T-cell (primary cell): ENCODE data around the gene KRI1. TPM values are rescaled to one million over a fixed set of nuclear protein-coding genes. Genes with fewer than 3 reads are reported as not detected.

Experiments
- ATAC-seq, 4 experiments: fragments of 200-7000 bp in 3 of 4; fragments of 150-1000 bp in 1 of 4; cut with Tn5 transposase; replicated peaks in 1 of 4; 1 replicate in 3 of 4; 2 replicates in 1 of 4; pipeline ENCODE4 v1.10.0; 2021; ENCODE audit warnings: moderate library complexity in 3 of 4, mild to moderate bottlenecking in 2 of 4, moderate number of reproducible peaks in 1 of 4
- CTCF ChIA-PET, 2 donors: fragments of 300-600 bp; sonication (Branson Sonifier 250); formaldehyde crosslinking; loops; one replicate each; lab custom pipeline; 2022; ENCODE audit warnings: antibody characterized with exemption in 2 of 2; lab: Charles Lee
- POLR2A ChIA-PET, 2 donors: fragments of 300-600 bp; sonication (Branson Sonifier 250); formaldehyde crosslinking; loops; one replicate each; lab custom pipeline; 2022; ENCODE audit warnings: antibody characterized with exemption in 2 of 2; lab: Charles Lee
- DNase-seq, 35 experiments: peaks; one replicate each; pipeline versions ENCODE4 v3.0.0 to v3.0.0-alpha.2; 2013 to 2023
- H3K27ac ChIP-seq: one replicate; pipeline ENCODE4 v1.5.1; 2013; ENCODE audit warnings: low read length
- H3K27me3 ChIP-seq, 2 experiments: replicated peaks in 1 of 2; 1 replicate in 1 of 2; 2 replicates in 1 of 2; pipeline versions ENCODE4 v1.6.1 to v1.7.0; 2013; ENCODE audit warnings: low read length in 1 of 2, mixed read lengths in 1 of 2; ENCODE audit not compliant: control insufficient read depth in 2 of 2, insufficient read depth in 2 of 2; ENCODE audit errors: extremely low read depth in 1 of 2
- H3K36me3 ChIP-seq, 2 donors: 1 replicate in 1 of 2; 2 replicates in 1 of 2; pipeline versions ENCODE4 v1.6.1 to v1.7.0; 2013; ENCODE audit warnings: low read length in 1 of 2; ENCODE audit not compliant: control insufficient read depth in 2 of 2, insufficient read depth in 1 of 2; ENCODE audit errors: extremely low read depth in 1 of 2
- H3K4me1 ChIP-seq, 2 experiments: 1 replicate in 1 of 2; 2 replicates in 1 of 2; pipeline versions ENCODE4 v1.6.1 to v1.7.0; 2013; ENCODE audit warnings: low read length in 2 of 2, mixed read lengths in 1 of 2; ENCODE audit not compliant: insufficient read depth in 2 of 2, control insufficient read depth in 1 of 2; ENCODE audit errors: extremely low read depth in 1 of 2
- H3K4me3 ChIP-seq, 2 donors: 1 replicate in 1 of 2; 2 replicates in 1 of 2; pipeline versions ENCODE4 v1.5.1 to v1.7.0; 2013; ENCODE audit warnings: mild to moderate bottlenecking in 2 of 2, low read length in 1 of 2, moderate library complexity in 1 of 2; ENCODE audit not compliant: control insufficient read depth in 1 of 2; ENCODE audit errors: extremely low read depth in 1 of 2
- H3K9me3 ChIP-seq: 2 replicates; pipeline ENCODE4 v1.7.0; 2013
- H3K27ac Mint-ChIP-seq, 2 donors: one replicate each; pipeline ENCODE4 v1.8.0; 2020 to 2021; ENCODE audit warnings: mild to moderate bottlenecking in 2 of 2, mixed read lengths in 2 of 2
- H3K27me3 Mint-ChIP-seq, 2 donors: one replicate each; pipeline ENCODE4 v1.8.0; 2021 to 2022; ENCODE audit warnings: mixed read lengths in 2 of 2
- H3K36me3 Mint-ChIP-seq: one replicate; pipeline ENCODE4 v1.8.0; 2021; ENCODE audit warnings: mixed read lengths
- H3K4me1 Mint-ChIP-seq, 3 donors: one replicate each; pipeline ENCODE4 v1.8.0; 2020 to 2022; ENCODE audit warnings: mixed read lengths in 3 of 3, mild to moderate bottlenecking in 1 of 3
- H3K4me3 Mint-ChIP-seq, 3 donors: one replicate each; pipeline ENCODE4 v1.8.0; 2020 to 2022; ENCODE audit warnings: mild to moderate bottlenecking in 3 of 3, mixed read lengths in 3 of 3, moderate library complexity in 3 of 3
- H3K9me3 Mint-ChIP-seq, 3 donors: one replicate each; pipeline ENCODE4 v1.8.0; 2020 to 2022; ENCODE audit warnings: mixed read lengths in 3 of 3
- WGBS: methylation state at CpG from one replicate; pipeline ENCODE4 v1.1.5; 2013; ENCODE audit warnings: missing lambda C conversion rate; ENCODE audit not compliant: insufficient coverage; 5-methylcytosine and 5-hydroxymethylcytosine counted together
- total RNA-seq, 35 experiments: library from RNA in 6 of 35; stranded (reverse) in 6 of 35; fragments of 120-200 nt in 1 of 35; gene quantifications; one replicate each; pipeline versions ENCODE4 v1.2.1 to v1.2.4 and lab custom pipeline; 2013 to 2026

KRI1 gene
- total RNA-seq, 5 donors from 2014 or later (not counting 1 experiment from before 2014, with no cell fraction given): 50.9 to 94.8 (median 79.1) TPM

DNA sequence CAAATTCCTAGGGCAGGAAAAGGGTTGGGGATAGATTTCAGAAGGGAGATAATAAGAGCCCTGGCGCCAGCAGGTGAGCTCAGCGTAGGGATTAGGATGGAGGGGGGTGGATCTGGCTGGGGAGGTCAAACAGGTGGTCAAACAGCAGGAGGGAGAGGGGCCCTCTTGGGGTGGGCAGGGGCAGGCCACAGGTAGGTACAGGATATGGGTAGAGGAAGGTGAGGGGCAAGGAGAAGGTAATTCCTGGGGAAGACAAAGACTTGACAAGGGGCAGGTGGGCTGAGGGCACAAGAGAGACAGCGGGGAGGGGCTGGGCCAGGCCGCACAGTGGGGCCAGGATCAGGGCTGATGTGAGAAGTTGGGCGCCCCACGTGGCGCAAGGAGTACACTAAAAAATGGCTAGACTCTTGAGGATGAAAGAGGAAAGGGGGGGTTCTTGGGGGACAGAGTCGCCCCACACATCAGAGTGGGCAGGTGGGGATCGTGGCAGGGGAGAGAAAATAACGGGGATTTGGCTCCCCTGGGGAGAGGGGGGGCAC, 713 bp downstream of the KRI1 start:
- no peaks in the 10 kb centered on the region for H3K9me3 Mint-ChIP-seq

DNA sequence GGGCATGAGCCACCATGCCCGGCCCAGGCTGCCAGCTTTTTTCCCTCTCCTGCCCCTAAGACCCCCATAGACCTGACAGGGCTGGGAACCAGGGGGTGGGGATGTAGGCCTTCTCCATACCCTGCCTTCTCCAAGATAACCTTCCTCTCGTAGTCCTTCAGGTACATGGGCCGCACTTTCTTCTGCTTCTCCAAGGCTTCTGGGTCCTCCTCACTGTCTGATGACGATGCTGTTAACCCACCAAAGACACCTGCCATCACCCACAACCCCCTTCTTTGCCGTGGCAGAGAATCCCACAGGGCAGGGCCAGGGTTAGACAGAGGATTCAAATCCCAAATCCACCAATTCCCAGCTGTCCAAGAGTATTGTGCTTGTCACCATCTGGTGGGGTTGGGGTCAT, 3.2 kb downstream of the KRI1 start:
- Mint-ChIP-seq H3K36me3 (peaks cover 18% of the 10 kb centered on the region), H3K4me3 (no peak overlapping the region), H3K9me3 (no peaks in the 10 kb centered on the region), H3K27ac (peak overlapping the region in 1 of 2 donors; percentile 36), H3K4me1 (peaks cover 31 to 43% (median 35%) of the 10 kb centered on the region in 3 donors), H3K27me3 (no peaks in the 10 kb centered on the region)
- Histone ChIP-seq H3K4me1 (peaks cover 17 to 54% of the 10 kb centered on the region in 2 experiments), H3K36me3 (peaks cover 19 to 57% of the 10 kb centered on the region in 2 donors), H3K27me3 (no peaks in the 10 kb centered on the region), H3K9me3 (no peaks in the 10 kb centered on the region), H3K4me3 (no peak overlapping the region), H3K27ac (no peak overlapping the region)
- WGBS: 100% methylated on average over 2 of the region's 5 CpGs
- ChIA-PET POLR2A (no interaction called here), CTCF (no interaction called here)
- ATAC-seq (no peak), DNase-seq (no peak)

More for the DNA sequence above, 713 bp downstream of the KRI1 start:
- H3K27me3 Mint-ChIP-seq: no peaks in the 10 kb centered on the region
- peak overlapping the region; percentile 83 to 96 for H3K4me3 ChIP-seq
- H3K4me1 Mint-ChIP-seq: peaks cover 43 to 52% (median 46%) of the 10 kb centered on the region in 3 donors
- peaks cover 8% of the 10 kb centered on the region for H3K36me3 Mint-ChIP-seq
- DNase-seq (peak in 29 of 35 experiments; percentile 36 to 73 (median 48)), ATAC-seq (peak in 1 of 4 experiments; percentile 5)
- no peaks in the 10 kb centered on the region for H3K9me3 ChIP-seq
- WGBS: 14% methylated on average over 10 of the region's 10 CpGs
- H3K36me3 ChIP-seq: peaks cover 4 to 37% of the 10 kb centered on the region in 2 donors
- POLR2A ChIA-PET: interaction anchor here (0.6 kb wide), 3 partner anchors 11 to 114 kb away, joined by 3 to 9 read pairs (median 7); no protein-coding TSS in a partner anchor
- peak overlapping the region; percentile 83 for H3K27ac ChIP-seq
- peaks cover 22 to 60% of the 10 kb centered on the region in 2 experiments for H3K4me1 ChIP-seq
- CTCF ChIA-PET: interaction anchor here in 1 of 2 donors (0.6 kb wide), 1 partner anchor 53 kb away, joined by 3 read pairs; no protein-coding TSS in a partner anchor
- peak overlapping the region; percentile 97 to 98 for H3K27ac Mint-ChIP-seq
- peak overlapping the region; percentile 93 to 97 (median 95) for H3K4me3 Mint-ChIP-seq
- no peaks in the 10 kb centered on the region for H3K27me3 ChIP-seq

DNA sequence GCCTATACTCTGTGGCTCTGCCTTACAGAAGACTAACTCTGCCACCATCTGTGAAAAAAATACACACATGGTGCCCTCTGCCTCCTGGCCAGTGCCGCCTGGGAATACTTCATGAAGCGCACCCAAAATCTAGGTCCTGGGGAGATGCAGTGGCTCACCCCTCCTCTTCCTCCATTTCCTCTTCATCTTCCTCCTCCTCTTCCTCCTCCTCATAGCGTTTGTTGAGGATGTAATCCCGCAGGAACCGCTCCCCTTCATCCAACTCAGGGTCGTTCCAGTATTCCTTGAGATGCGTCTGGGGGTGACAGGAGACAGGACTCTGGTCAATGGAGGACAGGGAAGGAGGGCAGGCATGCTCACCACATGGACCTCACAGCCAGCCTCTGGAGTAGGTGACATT, 5.7 kb downstream of the KRI1 start:
- no peaks in the 10 kb centered on the region for H3K9me3 Mint-ChIP-seq
- WGBS: 100% methylated on average over 2 of the region's 7 CpGs
- Histone ChIP-seq H3K36me3 (peaks cover 27 to 74% of the 10 kb centered on the region in 2 donors), H3K4me1 (peaks cover 14 to 56% of the 10 kb centered on the region in 2 experiments), H3K9me3 (no peaks in the 10 kb centered on the region), H3K4me3 (no peak overlapping the region), H3K27ac (no peak overlapping the region), H3K27me3 (no peaks in the 10 kb centered on the region)
- DNase-seq (no peak), ATAC-seq (no peak)
- H3K36me3 Mint-ChIP-seq: peaks cover 25% of the 10 kb centered on the region
- ChIA-PET CTCF (no interaction called here), POLR2A (no interaction called here)
- H3K27me3 Mint-ChIP-seq: no peaks in the 10 kb centered on the region
- H3K27ac Mint-ChIP-seq: peak overlapping the region in 1 of 2 donors; percentile 61
- H3K4me3 Mint-ChIP-seq: no peak overlapping the region
- H3K4me1 Mint-ChIP-seq: peaks cover 15 to 34% (median 28%) of the 10 kb centered on the region in 3 donors

- peak overlapping the region in 1 of 2 donors; percentile 71 for H3K27ac Mint-ChIP-seq
- Histone ChIP-seq H3K27ac (no peak overlapping the region), H3K36me3 (peaks cover 31 to 82% of the 10 kb centered on the region in 2 donors), H3K4me3 (no peak overlapping the region), H3K9me3 (no peaks in the 10 kb centered on the region), H3K27me3 (no peaks in the 10 kb centered on the region), H3K4me1 (peaks cover 26 to 63% of the 10 kb centered on the region in 2 experiments)
- no peak overlapping the region for H3K4me3 Mint-ChIP-seq
- 97% methylated on average over 33 of the region's 33 CpGs for WGBS
- ChIA-PET CTCF (interaction anchor here (0.6 to 0.7 kb wide), 3 partner anchors 54 to 151 kb away, joined by 4 to 5 read pairs (median 5); no protein-coding TSS in a partner anchor), POLR2A (no interaction called here)
- ATAC-seq (no peak), DNase-seq (no peak)
- no peaks in the 10 kb centered on the region for H3K27me3 Mint-ChIP-seq
- H3K9me3 Mint-ChIP-seq: no peaks in the 10 kb centered on the region
- H3K36me3 Mint-ChIP-seq: peaks cover 26% of the 10 kb centered on the region
- H3K4me1 Mint-ChIP-seq: peaks cover 29 to 45% (median 43%) of the 10 kb centered on the region in 3 donors
Observed at GRCh38 chr19:10557603-10558197, 8.1 kb downstream of the KRI1 start.

GRCh38 chr19:10555610-10555973, 10.2 kb downstream of the KRI1 start:
- peaks cover 32 to 76% of the 10 kb centered on the region in 2 donors for H3K36me3 ChIP-seq
- no peak for ATAC-seq

More at GRCh38 chr19:10555610-10555973, 10.2 kb downstream of the KRI1 start:
- ChIA-PET POLR2A (interaction anchor here in 1 of 2 donors (0.6 to 0.8 kb wide), 2 partner anchors 137 to 740 kb away, joined by 3 read pairs; no protein-coding TSS in a partner anchor), CTCF (no interaction called here)
- Mint-ChIP-seq H3K27ac (peak overlapping the region; percentile 84 to 85), H3K4me3 (no peak overlapping the region), H3K4me1 (peaks cover 40 to 52% (median 47%) of the 10 kb centered on the region in 3 donors), H3K9me3 (no peaks in the 10 kb centered on the region), H3K27me3 (no peaks in the 10 kb centered on the region), H3K36me3 (peaks cover 26% of the 10 kb centered on the region)
- no peaks in the 10 kb centered on the region for H3K9me3 ChIP-seq
- 91% methylated on average over 6 of the region's 7 CpGs for WGBS
- no peaks in the 10 kb centered on the region for H3K27me3 ChIP-seq
- H3K4me1 ChIP-seq: peaks cover 38 to 70% of the 10 kb centered on the region in 2 experiments
- no peak for DNase-seq
- H3K27ac ChIP-seq: peak overlapping the region; percentile 38
- H3K4me3 ChIP-seq: no peak overlapping the region
